ENCODE results near the gene MATN3.

MATN3 gene

DNA sequence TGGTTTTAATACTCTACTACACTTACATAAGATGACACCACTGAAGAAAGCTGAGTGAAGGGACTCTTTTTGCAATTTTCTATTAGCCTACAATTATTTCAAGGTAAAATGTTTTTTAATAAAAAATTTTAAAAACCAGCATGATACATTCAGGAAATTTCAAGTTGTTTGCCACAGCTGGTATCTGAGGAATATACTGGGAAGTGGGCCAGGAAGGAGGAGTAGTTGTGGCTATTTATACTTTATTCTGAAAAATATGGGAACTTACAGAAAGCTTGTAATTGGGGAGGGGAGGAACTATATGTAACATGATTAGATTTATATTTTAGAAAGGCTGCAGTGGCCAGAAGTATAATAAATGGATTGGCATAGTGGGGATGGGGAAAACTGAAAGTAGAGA is 63.4 kb downstream of the MATN3 start:
- no peak for DNase-seq

DNA sequence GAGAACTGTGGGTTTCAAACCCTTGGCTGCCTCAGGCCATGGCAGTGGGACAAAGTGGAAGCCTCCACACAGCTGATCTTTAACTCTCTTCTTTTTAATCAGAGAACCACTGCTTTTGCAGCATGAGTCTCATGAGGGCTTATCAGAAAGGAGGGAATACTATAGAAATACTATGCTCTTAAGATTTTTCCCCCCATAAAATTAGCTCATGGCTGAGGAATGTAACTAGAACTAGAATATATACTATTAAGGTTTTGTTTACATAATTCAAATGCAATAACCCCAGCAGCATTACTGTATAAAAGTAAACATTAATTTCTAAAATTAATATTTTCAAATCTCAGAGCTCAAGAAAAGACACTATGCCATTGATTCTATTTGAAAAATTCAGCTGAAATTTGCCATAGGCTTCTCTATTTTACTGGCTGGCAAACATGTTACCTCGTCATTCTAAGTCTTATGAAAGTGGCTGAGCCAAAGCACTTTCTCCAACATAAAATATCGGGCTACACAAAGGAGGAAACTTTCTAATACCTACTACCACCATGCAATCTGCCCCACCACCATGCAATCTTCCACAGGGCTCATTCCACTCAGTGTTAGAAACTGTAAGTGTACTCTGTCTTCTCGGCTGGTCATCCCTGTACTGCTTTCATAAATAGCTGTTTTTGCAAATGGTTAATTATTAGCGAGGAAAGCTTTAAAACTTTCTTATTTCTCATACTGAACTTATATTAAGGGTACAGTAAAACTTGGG is 65.1 kb downstream of the MATN3 start:
- no peak for DNase-seq
- intact Hi-C loops (cut with DNase I) = no loop called here

More for the DNA sequence above, 63.4 kb downstream of the MATN3 start:
- intact Hi-C loops (cut with DNase I) = no loop called here

GRCh38 chr2:19944205-19944845 is 68.1 kb downstream of the MATN3 start:
- intact Hi-C loops (cut with DNase I) = no loop called here
- DNase-seq = no peak

DNA sequence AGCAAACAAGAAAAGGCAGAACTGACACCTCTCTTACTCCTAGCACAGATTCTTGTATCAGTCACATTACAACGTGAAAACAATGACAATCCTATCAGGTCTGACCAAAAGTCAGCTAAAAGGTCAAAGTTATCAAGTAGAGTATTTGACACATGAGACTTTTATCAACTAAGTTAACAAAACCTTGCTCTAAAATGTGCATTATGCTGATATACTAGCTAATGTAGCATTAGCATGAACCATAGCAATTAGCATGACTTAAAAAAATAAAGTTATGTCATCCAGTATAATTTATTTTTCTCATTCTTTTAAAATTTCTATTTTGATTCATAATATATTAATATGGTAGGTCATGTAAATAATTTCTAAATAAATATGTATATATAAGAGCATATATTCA is 69.3 kb downstream of the MATN3 start:
- intact Hi-C loops (cut with DNase I) = no loop called here
- DNase-seq = no peak

GRCh38 chr2:19942199-19942598 is 70.3 kb downstream of the MATN3 start:
- no peak for DNase-seq
- intact Hi-C loops (cut with DNase I) = no loop called here
